A673 (cell line): Measurements from ENCODE around the gene KRTAP5-3.

Experiments used
- CTCF ChIP-seq: fragments of 300-800, 200-600 bp; sonication (generic); conservative IDR thresholded peaks from 2 replicates; pipeline ENCODE4 v1.5.1; 2017; ENCODE audit warnings: low read depth, mild to moderate bottlenecking, antibody characterized with exemption, low read length, moderate library complexity, mixed read lengths
- EZH2 ChIP-seq: fragments of 200-600 bp; sonication (generic); IDR thresholded peaks from 2 replicates; pipeline ENCODE4 v1.6.1; 2017; ENCODE audit warnings: borderline replicate concordance, low read depth, mild to moderate bottlenecking, mixed read lengths, antibody characterized with exemption, low read length; ENCODE audit not compliant: poor library complexity, severe bottlenecking

DNA sequence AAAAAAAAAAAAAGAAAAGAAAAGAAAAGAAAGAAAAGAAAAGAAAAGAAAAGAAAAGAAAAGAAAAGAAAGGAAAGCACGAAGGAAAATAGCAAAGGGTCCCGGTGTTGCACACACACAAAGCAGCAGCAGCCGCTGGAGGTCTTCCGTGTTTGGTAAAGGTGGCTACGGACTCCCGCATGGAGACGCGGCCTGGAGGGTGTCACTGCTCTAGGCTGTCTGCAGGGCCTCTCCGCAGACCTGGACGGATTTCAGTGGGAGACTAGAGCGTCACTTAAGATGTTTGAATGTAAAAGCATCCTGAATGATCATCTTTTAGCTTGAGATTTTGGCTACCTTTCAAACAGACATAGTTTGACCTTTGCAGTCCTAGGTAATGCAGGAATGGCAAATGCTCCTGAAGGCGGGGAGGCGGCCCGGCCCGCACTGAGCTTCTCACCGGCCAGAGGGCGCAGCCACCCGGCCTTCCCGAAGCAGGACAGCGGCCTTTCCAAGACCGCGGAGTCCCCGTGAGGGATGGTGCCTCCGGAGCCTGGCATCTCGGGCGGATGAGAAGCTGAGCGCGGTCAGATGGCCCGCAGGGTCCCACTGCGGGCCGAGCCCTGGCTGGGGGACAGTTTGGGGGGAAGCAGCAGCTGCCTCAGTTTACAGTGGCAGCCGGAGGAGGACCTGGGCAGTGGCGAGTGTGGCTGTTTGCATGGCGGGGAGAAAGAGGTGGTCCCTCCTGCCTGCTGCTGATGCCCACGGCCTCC lies 39.8 kb upstream of the KRTAP5-3 start:
- TF ChIP-seq CTCF, result no peak
- TF ChIP-seq EZH2, result no peak
